ENCODE measurements around the gene ENOPH1.

DNA sequence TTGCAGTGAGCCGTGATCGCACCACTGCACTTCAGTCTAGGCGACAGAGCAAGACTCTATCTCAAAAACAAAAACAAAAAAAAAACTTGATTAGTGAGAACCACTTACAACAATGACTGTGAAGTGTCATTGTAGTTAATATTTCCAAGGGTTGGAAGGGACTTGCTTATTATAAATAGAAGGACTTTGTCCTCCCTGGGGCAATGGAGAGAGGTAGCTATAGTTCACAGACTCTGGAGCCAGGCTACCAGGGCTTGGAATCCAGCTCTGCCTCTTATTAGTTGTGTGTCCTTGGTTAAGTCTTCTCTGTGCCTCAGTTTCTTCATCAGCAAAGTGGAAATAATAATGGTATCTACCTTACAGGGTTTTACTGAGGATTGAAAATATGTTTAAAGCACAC lies 79.8 kb downstream of the ENOPH1 start:
- TF ChIP-seq, protein P1, sequence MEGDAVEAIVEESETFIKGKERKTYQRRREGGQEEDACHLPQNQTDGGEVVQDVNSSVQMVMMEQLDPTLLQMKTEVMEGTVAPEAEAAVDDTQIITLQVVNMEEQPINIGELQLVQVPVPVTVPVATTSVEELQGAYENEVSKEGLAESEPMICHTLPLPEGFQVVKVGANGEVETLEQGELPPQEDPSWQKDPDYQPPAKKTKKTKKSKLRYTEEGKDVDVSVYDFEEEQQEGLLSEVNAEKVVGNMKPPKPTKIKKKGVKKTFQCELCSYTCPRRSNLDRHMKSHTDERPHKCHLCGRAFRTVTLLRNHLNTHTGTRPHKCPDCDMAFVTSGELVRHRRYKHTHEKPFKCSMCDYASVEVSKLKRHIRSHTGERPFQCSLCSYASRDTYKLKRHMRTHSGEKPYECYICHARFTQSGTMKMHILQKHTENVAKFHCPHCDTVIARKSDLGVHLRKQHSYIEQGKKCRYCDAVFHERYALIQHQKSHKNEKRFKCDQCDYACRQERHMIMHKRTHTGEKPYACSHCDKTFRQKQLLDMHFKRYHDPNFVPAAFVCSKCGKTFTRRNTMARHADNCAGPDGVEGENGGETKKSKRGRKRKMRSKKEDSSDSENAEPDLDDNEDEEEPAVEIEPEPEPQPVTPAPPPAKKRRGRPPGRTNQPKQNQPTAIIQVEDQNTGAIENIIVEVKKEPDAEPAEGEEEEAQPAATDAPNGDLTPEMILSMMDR (IDR thresholded peaks at IDR 0.05), result no peak
- TF ChIP-seq POLR2AphosphoS5 (IDR thresholded peaks at IDR 0.05; ENCODE audit: insufficient read depth in 1 of 2, low read depth in 1 of 2), result no peak
